ENCODE data around the gene APC2.

APC2 gene

DNA sequence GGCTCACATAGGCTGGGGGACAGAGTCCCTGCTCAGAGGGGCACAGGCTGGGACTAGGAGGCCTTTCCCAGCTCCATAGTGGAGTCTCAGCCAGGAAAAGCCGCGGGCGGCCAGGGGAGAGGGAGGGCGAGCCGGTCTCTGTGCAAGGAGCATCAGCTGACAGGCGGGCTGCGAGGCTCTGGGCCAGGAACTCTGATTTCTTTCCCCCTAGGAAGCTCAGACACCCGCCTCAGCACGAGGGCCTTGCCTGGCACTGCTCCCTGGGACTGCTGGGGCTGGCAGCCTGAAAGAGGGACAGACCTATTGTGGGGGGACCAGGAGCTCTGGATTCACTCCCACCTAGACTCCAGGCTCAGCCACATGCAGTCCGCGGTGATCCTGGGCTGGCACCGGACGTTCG, 71.7 kb downstream of the APC2 start:
- H3K36me3 Mint-ChIP-seq: peaks cover 0 to 4% of the 10 kb centered on the region in 2 donors
- no peak overlapping the region for H3K4me3 Mint-ChIP-seq
- ATAC-seq (replicated peaks) (no peak), DNase-seq (no peak)
- H3K27ac Mint-ChIP-seq: no peak overlapping the region
- H3K4me1 Mint-ChIP-seq: peaks cover 9 to 10% of the 10 kb centered on the region in 2 donors
- H3K27me3 Mint-ChIP-seq: peaks cover 58 to 66% of the 10 kb centered on the region in 2 donors
- H3K9me3 Mint-ChIP-seq: no peaks in the 10 kb centered on the region

DNA sequence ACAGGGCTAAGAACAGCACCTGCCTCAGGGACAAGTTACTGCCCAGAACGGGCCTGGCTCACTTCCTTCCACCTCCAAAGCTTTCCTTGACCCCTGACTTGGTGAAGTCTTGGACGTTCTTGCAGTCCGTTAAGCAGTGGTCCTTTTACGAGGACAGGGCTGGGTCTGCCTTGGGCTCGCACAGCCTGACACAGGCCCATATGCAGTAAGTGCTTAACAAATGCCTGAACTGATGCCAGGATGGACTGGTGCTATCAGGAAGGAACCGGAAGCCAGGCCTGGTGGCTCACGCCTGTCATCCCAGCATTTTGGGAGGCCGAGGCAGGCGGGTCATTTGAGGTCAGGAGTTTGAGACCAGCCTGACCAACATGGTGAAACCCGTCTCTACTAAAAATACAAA, 72.1 kb downstream of the APC2 start:
- Mint-ChIP-seq H3K27me3 (peaks cover 58 to 66% of the 10 kb centered on the region in 2 donors), H3K9me3 (no peaks in the 10 kb centered on the region), H3K27ac (no peak overlapping the region), H3K4me3 (no peak overlapping the region), H3K36me3 (peaks cover 0 to 4% of the 10 kb centered on the region in 2 donors), H3K4me1 (peaks cover 9 to 10% of the 10 kb centered on the region in 2 donors)
- DNase-seq (no peak), ATAC-seq (replicated peaks) (no peak)

DNA sequence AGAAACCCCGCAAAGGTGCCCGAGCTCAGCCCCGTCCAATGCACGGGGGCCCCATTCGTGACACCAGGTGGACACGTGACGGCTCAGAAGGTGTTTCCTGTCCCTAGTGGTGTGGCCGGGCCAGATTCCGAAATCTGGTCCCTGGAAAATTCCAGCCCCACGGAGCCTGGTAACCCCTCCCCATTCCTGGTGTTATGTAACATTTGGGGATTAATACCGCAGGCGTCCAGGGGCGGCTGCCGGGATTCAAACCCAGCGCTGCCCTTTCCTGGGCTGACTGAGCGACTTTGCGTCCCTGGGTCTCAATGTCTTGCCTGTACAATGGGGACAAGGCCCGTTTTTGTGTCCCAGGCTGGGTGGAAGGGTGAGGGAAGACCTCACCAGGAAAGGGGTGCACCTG, 72.9 kb downstream of the APC2 start:
- Mint-ChIP-seq H3K27me3 (peaks cover 61 to 72% of the 10 kb centered on the region in 2 donors), H3K27ac (no peak overlapping the region), H3K4me1 (peaks cover 9 to 10% of the 10 kb centered on the region in 2 donors), H3K4me3 (no peak overlapping the region), H3K9me3 (no peaks in the 10 kb centered on the region), H3K36me3 (peaks cover 0 to 4% of the 10 kb centered on the region in 2 donors)
- ATAC-seq (replicated peaks) (no peak), DNase-seq (no peak)
